GM18520 (cell line): ENCODE data around the gene APPBP2.
"Not testable (repeated sequence)": the region's sequence is repeated elsewhere in the genome, so short reads cannot be mapped to it uniquely, and the experiment has no call there.

ENCODE experiments used
- ATAC-seq: cut with Tn5 transposase; IDR thresholded peaks from one replicate; pipeline ENCODE4 v1.9.1; 2021; ENCODE audit not compliant: unreplicated experiment

APPBP2 gene

GRCh38 chr17:60506312-60506711 lies 19.7 kb downstream of the APPBP2 start:
- ATAC-seq = no peak

- no peak for ATAC-seq
These were observed 23.9 kb downstream of the APPBP2 start for GRCh38 chr17:60502145-60502544.

DNA sequence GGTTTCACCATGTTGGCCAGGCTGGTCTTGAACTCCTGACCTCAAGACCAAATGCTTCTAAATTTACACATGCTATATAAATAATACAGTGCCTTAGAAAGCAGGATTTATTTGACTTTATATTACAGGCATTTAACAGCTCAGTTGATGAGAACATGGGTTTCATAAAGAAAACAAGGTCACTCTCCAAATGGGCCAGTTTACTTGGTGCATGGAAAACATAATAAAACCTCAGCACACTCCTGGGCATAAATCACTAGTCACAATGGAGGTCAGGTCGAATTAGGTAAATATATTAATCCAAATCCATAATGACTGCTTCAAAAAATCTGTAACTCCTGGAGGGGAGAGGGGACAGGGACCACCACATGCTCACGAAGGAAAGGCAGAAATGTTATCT lies 24.5 kb downstream of the APPBP2 start:
- ATAC-seq = no peak

- ATAC-seq = no peak
These were observed 30.0 kb downstream of the APPBP2 start for GRCh38 chr17:60496041-60496440.

- no peak for ATAC-seq
These were observed 30.8 kb downstream of the APPBP2 start for GRCh38 chr17:60495260-60495659.

DNA sequence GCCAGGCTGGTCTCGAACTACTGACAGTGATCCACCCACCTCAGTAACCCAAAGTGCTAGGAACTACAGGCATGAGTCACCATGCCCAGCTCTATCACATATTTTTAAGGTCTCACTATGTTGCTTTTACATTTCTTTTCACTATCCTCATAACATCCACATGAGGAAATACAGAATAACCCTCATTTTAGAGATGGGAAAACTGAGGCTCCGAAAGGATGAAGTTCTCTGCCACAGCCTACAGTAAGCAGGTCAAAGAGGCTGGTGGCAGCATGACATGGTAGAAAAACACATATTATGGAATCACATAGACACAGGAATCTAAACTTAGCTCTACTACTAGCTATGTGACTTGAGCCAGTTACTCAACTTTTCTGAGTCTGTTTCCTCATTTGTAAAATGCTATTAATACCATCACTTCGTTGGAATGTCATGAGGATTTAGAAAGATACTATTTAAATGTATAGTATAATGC lies 32.2 kb downstream of the APPBP2 start:
- no peak for ATAC-seq

DNA sequence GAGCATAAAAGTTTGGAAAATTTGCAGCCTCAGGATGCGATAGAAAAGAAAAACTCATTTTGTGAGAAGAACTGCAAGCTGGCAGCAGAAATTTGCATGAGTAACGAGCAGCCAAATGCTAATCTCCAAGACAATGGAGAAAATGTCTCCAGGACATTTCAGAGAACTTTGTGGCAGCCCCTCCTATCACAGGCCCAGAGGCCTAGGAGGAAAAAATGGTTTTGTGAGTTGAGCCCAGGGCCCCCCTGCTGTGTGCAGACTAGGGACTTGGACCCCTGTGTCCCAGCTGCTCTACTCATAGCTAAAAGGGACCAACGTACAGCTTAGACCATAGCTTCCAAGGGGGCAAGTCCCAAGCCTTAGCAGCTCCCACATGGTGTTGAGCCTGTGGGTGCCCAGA lies 34.3 kb downstream of the APPBP2 start:
- ATAC-seq = no peak

DNA sequence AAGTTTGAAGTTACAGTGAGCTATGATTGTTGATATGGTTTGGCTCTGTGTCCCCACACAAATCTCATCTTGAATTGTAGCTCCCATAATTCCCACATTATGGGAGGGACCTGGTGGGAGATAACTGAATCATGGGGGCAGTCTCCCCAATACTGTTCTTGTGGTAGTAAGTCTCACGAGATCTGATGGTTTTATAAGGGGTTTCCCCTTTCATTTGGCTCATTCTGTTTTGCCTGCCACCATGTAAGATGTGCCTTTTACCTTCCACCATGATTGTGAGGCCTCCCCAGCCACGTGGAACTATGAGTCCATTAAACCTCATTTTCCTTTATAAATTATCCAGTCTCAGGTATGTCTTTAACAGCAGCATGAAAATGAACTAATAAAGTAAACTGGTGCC lies 35.4 kb downstream of the APPBP2 start:
- not testable (repeated sequence) for ATAC-seq

GRCh38 chr17:60481604-60482003 lies 44.4 kb downstream of the APPBP2 start:
- no peak for ATAC-seq

- ATAC-seq = no peak
These were observed 52.3 kb downstream of the APPBP2 start for GRCh38 chr17:60473788-60474187.

DNA sequence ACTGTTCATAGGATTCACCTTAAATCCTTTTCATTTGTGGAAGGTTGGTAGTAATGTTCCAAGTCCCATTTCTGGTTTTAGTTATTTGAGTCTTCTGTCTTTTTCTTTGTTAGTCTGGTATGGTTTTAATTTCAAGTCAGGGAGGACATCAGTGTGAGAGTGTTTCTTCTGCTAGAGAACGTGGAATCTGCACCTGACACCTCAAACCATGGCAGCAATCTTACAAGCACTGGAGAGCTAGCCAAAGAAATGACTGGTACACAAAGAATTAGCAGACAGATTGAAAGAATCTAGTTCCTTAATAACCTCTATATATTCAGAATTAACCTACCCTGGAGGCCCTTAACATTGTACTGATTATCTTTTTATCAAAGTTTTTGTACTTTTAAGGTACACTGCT lies 53.6 kb downstream of the APPBP2 start:
- ATAC-seq = no peak

DNA sequence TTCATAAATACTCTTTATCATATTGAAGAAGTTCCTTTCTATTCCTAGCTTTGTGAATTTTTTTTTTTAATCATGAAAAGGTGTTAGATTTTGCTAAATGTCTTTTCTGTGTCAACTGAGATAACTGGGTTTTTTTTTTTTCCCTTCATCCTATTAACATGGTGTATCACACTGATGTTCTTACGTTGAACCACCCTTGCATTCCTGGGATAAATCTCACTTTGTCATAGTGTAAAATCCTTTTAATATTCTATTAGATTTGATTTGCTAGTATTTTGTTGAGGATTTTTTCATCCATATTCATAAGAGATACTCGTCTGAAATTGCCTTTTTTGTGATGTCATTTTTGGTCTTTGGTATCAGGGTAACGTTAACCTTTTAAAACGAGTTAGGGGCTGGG lies 54.6 kb downstream of the APPBP2 start:
- ATAC-seq = no peak

DNA sequence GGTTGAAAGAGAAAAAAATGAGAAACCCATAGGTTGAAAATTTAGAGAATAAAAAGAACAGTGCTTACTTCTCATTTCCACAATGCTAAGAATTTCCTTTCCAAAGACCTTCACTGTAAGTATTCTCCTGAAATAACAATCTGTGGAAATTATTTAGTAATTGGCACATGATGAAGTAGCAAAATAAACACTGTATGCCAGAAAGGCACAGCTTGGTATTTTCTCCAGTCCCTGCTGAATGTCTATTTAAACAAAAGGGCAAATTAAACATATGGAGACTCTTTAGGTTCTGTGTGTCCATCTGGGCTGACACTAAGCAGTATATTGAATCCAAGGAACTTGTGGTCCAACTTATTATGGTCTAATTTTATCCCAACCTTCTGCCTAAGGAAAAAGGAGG lies 57.7 kb downstream of the APPBP2 start:
- no peak for ATAC-seq

DNA sequence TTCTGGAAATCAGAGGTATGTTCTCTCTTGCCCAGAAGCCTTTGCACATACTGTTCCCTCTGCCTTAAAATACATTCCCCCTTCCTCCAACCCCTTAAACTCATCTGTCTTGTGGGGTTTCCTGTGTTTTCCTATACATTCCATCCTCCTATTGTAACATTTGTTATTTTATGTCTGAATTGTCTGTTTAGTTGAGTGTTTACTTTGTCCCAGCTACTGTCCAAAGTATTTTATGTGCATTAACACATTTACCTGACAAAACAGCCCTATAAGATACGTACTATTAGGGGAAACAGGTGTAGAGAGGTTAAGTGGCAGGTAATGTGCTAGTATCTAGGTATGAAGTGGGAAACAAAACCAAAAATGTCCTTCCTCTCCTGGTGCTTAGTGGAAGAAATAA lies 61.7 kb downstream of the APPBP2 start:
- no peak for ATAC-seq

DNA sequence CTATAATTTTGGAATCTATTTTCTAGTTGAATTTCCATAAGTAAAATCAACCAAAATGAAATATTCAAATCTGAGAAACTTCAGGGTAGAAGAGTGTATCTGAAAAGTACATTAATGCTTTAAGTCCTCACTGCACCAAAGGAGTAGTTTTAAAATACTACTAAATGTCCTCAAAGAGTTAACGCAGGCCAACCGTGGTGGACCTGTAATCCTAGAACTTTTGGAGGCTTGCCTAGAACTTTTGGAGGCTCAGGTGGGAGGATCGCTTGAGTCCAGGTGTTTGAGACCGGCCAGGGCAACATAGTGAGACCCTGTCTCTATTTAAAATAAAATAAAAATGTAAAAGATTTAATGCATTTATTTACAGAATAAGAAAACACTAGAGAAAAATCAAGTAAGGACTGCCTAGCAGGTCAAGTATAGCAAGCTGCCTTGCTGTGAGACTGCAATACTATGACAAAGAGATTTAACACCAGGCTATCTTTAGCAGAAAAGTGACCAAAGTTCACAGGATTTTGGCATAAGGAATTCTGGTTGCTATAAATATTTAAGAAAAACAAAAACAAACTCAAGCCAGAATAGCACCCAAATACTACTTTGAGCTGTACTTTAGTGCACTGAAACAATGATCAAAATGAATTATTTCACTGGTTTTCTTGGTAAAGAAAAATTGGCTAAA lies 62.7 kb downstream of the APPBP2 start:
- no peak for ATAC-seq

DNA sequence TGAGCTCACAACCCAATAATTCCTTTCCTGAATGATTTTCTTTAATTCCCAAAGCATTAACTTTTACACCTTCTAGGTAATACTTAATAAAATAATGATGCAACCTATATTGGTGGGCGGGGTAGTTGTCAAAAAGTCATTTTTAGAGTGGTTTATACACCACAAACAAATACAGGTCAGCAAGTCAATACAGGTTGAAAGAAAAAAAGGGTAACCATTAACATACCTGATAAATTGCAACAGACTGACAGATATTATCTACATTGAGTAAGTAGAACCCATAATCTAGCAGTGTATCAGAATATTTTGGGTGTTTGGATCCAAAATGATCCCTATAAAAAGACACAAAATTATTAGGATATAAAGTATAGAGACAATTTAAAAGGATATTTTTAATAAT lies 64.5 kb downstream of the APPBP2 start:
- no peak for ATAC-seq

- ATAC-seq = no peak
These were observed 68.9 kb downstream of the APPBP2 start for GRCh38 chr17:60457148-60457547.

DNA sequence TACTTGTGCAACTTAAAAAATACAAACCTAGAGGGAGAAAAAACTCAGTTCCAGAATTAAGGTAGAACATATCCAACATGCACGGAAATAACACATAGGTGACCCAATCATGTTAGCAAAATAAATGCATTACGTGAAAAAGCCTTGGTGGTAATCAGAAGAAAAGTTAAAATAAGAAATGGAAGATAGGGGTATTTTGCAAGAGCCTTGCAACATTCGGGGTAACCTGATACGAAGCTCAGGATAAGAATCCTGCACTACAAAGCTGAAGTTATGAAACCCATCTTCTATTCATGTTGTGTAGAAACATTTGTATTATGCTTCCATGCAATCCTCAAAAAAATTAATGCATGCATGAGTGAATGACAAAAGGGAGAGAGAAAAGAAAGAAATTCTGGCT lies 70.7 kb downstream of the APPBP2 start:
- ATAC-seq = no peak

DNA sequence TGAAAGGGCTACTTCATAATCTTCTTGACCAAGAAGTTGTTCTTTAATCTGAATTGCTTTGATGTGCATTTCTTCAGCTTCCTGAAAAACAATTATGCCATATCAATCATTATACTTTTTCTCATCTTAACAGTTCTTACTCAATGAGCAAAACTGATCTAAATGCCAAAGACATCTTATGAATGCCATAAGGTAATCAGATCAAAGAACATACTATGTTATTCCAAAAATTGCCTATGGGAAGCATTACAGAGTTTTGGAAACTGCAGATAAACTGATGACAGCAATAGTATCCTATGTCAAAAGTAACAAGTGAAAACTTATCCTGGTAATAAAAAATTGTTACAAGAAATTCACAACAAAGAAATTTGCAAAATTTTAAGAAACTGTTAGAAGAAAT lies 74.1 kb downstream of the APPBP2 start:
- no peak for ATAC-seq

- ATAC-seq = no peak
These were observed 75.0 kb downstream of the APPBP2 start for GRCh38 chr17:60451071-60451470.

GRCh38 chr17:60447375-60447774 lies 78.7 kb downstream of the APPBP2 start:
- ATAC-seq = no peak

DNA sequence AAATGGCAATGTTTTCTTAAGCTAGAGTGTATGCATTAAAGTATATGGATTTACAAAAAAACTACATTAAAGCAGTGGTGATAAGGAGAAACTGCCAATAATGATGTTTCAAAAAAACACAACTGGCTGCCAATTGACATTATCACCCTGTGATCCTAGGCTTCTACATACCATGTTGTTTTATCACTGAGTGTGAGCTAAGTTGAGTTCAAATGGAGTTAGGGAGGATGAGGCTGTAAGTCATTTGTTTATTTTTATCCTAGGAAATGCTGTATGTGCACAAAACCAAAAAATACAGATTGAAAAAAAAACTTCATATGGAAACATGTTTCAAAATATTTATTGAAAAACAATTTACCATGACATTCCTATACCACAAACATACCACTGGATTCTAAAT lies 80.9 kb downstream of the APPBP2 start:
- ATAC-seq = no peak

GRCh38 chr17:60443713-60444112 lies 82.3 kb downstream of the APPBP2 start:
- ATAC-seq = no peak
